ENCODE data around the gene ITGA11.

The ITGA11 gene

GRCh38 chr15:68447976-68448755 lies 16.2 kb upstream of the ITGA11 start:
- DNase-seq = no peak

DNA sequence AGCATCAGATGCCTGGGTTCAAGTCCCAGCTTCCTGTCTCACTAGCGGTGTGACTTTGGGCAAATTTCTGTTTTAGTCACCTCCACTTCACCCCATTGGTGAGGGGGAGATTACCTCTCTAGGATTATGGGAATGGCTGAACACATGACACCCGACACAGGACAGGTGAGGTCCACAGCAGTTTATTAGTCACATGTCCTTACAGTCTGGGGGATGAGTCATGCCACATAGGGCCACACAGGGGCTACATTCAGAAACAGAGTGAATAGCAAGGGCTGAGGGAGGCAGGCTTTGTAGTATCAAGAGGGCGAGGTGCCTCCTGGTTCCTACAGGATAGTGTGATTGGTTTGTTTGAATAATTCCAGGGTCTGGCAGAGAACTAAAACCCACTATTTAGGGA lies 15.2 kb upstream of the ITGA11 start:
- DNase-seq = no peak

- DNase-seq = no peak
Observed at GRCh38 chr15:68445351-68445750, 13.4 kb upstream of the ITGA11 start.

DNA sequence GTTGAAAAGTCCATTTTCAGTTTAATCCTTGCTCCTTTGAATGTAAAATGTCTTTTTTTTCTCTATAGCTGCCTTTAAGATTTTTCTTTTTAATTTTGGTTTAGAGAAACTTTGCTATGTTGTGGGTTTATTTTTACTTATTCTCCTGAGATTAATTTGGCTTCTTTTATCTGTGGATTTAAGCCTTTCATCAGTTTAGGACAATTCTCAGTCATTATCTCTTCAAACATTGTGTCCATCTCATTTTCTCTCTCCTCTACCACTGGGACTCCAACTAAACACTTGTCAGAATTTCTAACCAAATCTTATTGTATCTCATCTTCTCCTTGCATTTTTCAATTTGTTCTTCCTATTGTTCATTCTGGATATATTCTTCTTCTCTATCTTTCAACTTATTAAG lies 12.4 kb upstream of the ITGA11 start:
- DNase-seq = no peak

GRCh38 chr15:68442903-68443302 lies 10.9 kb upstream of the ITGA11 start:
- no peak for DNase-seq

GRCh38 chr15:68442041-68442440 lies 10.1 kb upstream of the ITGA11 start:
- peak; percentile 69 for DNase-seq

GRCh38 chr15:68441045-68441743 lies 9.2 kb upstream of the ITGA11 start:
- peak; percentile 31 for DNase-seq

- DNase-seq = no peak
Observed at GRCh38 chr15:68440136-68440535, 8.2 kb upstream of the ITGA11 start.

DNA sequence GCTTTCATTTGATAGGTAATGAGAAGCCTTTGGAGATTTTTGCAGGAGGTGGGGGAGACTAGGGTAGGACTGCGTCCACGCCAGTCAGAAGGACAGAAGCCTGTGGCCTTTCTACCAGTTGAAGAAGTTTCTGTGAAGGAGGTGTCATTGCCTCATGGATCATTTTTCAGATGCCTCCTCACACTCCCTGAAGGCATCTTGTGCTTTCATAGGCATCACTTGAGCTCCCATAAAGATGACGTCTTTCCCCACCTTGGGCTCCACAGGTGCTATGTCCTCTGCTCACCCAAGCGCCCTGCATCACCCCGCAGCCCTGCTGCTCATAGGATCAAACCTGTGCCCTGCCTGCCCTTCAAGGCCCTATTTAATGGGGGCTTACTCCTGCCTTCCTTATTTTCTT lies 7.5 kb upstream of the ITGA11 start:
- no peak for DNase-seq

DNA sequence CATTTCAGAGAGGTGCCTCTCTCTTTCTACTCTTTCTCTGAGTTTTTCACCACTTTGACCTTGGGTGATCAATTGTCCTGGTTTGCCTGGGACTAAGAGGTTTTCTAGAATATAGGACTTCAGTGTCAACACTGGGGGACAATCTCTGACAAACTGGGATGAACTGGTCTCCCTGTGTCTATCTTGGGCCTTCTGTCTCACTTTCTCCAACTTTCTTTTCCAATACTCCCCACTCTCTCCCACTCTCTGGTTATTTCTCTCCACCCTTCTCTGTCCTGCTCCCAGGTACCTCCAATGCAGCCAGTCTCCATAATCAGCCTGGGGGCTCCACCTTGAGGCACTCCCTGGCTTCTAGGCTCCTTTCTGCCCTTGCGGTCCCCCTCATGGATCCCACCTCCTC lies 4.7 kb upstream of the ITGA11 start:
- no peak for DNase-seq

DNA sequence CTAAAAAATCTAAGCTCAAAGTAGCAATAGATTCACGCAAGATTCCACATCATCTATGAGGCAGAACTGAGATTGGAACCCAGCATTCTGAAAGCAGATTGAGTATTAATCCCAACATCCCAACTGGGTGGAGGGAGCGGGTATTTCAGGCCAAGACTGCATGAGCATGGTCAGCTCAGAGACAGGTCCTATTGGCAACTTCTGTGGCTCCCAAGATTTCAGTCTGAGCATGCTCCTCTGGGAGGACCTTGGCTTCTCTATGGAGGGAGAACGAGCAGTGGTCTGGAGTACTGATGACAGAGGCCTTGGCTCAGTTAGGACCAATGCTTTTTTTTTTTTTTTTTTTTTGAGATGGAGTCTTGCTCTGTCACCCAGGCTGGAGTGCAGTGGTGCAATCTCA lies 4.0 kb upstream of the ITGA11 start:
- no peak for DNase-seq

DNA sequence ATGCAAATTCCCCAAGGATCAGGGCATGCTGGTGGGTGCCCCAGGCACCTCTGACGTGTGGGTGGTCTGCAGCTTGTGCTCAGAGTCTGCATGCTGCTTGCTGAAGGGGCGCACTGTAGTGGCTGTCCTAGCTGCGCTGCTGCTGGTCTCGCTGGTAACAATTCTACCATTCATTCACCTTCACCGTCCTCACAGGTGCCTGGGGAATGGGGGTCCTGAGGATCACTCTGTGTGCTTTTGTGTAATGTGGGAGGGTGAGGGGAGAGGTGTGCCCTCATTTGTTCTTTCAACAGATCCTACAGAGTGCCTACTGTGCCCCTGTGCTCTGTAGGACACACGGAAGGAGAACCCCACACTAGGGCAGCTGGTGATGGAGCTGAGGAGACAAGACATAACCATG lies 2.1 kb upstream of the ITGA11 start:
- no peak for DNase-seq

DNA sequence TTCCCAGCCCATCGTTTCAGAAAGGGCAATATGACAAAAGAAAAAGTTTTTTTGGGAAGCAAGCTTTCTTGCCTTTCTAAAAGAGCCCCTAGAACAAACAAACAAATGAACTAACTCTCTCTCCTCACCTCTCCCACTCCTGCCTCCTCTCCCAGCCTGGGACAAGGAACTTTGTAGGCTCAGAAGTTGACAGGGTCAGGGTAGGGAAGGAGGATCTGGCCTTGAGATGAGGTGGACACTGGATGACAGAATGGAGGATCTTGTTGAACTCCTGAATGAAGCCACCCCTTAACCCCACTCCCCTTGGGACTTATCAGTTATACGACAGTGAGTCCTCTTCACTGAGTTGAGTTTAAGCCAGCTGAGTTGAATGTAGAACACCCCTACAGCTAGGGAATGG lies 1.6 kb upstream of the ITGA11 start:
- no peak for DNase-seq

DNA sequence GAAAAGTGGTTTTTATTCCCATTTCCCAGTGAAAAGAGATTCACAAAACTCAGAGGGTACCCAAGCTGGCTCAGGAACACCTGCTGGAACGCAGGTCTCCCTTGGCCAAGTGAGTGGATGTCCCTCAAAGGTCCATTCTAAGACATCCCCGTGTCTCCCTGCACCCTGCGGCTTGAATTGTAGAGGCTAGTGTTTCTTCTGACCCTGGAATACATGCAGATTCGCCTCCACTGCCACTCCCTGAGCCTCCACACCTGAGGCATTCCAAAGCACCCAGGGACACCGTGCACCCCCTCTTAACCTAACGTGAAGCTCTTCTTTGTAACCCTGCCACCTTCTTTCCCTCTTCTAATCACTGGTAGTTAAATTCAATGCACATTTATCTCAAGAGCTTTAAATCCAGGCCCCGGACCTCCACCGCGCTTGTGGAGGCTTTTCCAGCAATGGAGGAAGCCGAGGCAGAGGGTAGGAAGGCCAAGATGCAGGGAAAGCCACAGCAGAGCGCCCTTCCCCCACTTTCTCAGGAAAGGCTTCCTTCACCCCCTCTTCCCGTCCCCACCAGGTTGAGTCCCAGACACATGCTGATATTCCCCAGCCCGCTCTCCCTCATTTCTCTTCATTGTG lies 590 bp upstream of the ITGA11 start:
- no peak for DNase-seq

- DNase-seq = no peak
Observed at GRCh38 chr15:68431037-68431791, 749 bp downstream of the ITGA11 start.

GRCh38 chr15:68430471-68431036 lies 1.4 kb downstream of the ITGA11 start:
- DNase-seq = no peak

DNA sequence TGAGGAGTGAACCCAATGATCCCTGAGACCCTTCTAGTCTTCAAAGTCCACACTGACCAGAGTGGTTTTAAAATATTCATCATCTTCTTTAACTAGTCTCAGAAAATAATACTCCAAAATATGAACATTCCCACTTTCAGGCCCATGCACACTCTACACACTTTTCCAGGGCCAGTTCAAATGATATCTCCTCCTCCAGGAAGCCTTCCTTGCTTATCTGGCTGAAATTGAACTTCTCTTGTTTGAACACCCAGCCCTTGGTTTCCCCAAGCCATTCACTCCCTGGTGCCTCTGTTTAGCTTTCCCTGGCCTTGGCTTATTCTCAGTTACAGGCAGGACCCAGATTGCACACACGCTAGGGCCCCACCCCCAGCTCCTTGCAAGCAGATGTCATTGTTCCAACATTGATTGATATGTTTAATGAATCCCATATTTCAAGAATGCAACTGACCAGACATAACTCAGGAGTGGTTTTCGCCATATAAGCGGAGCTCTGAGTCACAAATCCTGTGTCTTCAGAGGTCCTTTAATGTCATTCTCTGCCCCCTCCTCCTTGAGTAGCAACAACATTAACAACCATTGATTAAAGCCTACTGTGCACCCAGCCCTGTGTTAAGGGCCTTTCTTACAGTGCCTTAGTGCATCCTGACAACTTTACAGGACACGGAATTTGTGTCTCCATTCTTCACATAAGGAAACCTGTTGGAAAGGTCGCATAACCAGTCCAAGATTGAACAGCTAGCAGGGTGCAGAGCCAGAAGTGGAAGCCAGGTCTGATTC lies 2.1 kb downstream of the ITGA11 start:
- DNase-seq = peak; percentile 94

- no peak for DNase-seq
Observed at GRCh38 chr15:68428431-68428940, 3.5 kb downstream of the ITGA11 start.

DNA sequence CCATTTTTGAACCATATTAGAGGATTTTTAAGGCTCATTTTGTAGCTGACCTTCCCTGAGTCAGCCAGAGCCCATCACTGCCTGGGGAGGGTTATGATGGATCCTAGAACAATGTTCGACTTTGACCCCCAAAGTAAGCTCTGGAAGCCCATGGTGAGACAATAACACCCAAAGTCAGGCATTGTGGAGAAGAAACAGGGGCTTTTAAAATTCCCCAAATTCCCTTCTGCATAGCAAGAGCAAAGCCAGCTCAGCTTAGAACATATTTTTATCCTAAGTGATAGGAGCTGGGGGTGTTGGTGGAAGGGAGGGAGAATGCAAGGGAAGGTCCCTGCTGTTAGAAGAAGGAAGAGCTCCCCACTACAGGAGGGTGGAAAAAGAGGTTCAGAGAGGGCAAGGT lies 4.0 kb downstream of the ITGA11 start:
- DNase-seq = peak; percentile 60

DNA sequence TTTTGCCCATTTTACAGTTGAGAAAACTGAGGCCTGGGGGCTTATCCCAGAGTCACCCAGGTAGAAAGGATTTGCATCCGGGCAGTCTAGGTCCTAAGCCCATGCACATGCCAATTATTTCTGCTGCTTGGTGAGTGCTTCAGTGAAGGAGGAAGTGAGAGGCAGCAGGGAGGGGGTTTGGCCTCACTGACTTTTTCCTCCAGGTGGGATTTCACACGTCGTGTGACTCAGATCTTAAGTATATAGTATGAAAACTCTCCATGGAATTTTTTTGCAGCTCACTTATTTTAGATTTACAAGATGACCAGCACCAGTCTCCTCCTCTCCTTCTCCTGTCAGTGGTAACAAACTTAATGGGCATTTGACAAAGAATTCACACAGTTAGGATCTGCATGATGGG lies 4.6 kb downstream of the ITGA11 start:
- peak; percentile 78 for DNase-seq

- peak; percentile 23 for DNase-seq
Observed at GRCh38 chr15:68426116-68426515, 5.8 kb downstream of the ITGA11 start.
